GM19023 (cell line): ENCODE measurements around the gene SLC39A1.
"Not testable (repeated sequence)": the region's sequence is repeated elsewhere in the genome, so short reads cannot be mapped to it uniquely, and the experiment has no call there.

Experiments
- ATAC-seq: cut with Tn5 transposase; IDR thresholded peaks from one replicate; pipeline ENCODE4 v1.9.1; 2021; ENCODE audit warnings: mild to moderate bottlenecking, moderate library complexity; ENCODE audit not compliant: unreplicated experiment

Gene SLC39A1

DNA sequence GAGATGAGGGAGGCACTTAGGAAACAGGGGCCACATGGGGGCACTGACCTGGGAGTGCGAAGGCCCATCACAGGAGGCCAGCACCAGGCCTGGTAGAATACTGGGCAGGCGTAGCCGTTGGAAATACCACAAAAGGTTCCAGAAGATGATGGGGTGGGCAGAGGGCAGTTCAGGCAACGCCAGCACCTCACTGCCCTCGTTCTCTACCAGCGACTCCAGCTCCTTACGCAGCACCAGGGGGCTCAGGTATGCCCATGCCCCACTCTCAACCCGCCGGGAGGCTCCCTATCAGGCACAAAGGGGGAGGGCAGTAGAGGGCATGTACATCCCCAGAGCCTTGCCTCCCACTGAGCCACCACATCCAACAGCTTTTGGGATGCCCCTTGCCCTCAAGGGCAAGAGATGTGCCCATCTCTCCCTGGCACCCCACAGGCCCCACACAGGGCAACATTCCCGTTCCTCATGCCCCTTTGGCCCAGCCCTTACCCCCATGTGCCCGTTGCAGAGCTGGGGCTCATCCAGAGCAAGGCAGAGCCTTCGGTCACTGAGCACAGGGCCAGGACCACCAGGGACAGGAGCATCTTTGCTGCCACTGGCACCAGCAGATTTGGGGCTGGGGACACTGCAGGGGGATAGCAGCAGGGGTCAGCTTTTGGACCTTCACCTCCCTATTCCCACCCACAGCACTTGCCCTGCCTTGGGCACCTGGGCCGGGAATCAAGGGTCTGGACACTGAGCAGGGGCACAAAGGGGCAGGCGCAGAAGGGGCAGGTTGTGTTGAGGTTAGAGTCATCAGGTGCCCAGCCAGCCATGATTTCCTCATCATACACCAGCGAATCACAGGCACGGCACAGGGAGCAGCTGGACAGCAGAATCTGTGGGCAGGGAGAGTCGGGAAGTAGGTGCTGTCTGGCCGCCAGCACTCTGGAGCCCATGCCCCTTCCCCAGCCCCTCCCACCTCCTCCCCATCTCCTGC is 30.9 kb downstream of the SLC39A1 start:
- ATAC-seq = no peak

DNA sequence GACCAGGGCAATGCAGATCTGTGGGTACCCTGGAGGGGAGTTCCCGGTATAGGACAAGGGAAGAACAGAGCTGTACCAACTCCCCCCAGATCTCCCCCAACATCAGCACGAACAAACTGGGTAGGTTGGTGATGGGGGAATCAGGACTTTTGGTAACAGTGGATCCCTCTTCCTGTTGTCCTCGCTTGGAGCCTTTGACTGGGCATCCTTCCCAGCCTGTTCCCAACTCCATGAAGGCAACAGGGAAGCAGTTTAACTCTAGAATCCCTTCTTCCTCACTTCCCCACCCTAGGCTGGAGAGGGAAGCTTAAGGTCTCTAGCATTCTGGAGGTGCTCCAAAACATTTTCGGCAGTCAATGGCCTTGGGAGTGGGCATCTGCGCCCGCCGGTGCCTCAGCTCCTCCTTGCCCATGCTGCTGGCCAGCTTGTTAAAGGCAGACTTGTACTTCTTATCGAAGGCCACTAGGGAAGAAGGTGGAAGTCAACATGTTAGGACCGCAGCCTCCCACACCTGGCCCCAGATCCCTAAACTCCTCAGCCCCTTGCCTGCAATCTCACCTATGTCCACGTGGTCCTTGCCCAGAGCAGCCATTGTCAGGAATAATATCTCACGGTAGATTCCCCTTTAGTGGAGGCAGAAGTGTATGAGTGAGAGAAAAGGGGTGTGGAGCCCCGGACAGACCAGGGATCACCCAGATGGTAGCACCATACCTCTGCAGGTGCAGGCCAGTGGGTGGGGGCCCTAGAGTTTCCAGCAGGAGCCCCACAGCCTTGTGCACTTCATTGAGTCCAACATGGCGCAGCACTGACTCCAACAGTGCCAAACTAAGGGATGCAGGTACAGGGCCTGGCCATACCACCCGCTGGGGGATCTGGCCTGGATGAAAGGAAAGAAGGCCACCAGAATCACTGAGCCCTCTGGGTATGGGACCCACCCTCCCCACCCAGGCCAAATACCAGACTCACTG is 33.1 kb downstream of the SLC39A1 start:
- no peak for ATAC-seq

DNA sequence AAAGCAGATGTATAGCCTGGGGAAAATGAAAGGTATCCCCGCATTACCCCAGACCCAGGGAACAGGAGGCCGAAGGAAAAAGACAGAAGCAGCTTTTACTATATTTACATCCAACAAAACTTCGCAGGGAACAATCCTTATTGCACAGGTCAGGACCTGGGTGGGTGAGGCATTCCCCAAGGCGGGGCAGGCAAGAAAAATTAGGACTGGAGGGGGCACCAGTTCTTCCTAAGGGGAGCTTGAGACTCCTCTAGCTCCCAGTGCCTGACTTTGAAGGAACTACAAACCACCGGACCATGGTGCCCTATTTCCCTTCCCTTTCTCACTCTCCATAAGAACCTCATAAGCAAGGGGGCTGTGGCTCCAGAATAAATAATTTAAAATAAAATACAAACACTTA is 33.9 kb downstream of the SLC39A1 start:
- ATAC-seq = no peak

- ATAC-seq = no peak
Measured at GRCh38 chr1:153928791-153929341, 34.5 kb downstream of the SLC39A1 start.

- ATAC-seq = no peak
Measured at GRCh38 chr1:153928245-153928644, 35.1 kb downstream of the SLC39A1 start.

GRCh38 chr1:153926405-153926804 is 36.9 kb downstream of the SLC39A1 start:
- ATAC-seq = no peak

DNA sequence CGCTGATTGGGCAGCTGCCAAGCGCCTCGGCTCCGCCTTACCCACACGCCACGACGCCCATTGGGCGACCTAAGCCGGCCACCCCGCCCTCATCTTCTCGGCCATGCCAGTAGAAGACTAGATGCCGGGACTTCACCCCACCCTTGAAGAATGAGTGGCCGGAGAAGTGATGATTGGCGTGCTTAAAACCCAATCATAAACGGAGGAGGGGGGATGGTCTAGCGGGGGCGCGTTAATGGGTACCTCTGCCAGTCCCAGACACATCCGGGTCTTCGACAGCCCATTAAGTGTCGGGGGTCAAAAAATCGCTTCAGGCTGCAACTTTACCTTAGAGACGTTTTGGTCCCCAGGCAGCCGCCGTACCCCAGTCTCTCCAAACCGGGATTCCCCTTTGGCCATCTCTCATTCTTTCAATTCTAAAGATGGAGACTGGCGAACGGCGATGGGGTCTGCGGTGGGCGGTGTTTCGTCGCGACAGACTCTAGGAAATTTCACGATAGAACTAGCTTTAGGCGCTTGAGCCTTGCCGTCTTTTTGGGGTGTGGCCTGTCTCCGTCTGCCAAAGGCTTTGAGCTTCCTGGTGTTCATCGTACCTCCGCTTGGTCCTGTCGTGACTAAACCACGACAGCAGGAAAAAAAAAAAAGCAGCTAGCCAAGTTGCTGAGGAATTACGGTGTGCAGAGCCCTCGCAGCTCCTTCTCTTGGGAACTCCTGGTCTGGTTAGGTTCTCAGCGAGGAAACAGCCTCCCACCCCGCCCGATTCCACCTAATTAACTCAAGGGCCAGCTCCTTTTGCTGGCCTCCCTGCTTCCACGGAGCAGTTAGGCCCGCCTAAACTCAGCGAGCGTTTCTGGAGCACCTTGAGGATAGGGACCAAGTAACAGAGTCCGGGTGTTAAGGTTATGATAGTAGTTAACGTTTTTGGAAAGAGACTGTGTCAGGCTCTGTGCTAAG is 40.1 kb downstream of the SLC39A1 start, which contains the start of gene GATAD2B:
TSS of gene GATAD2B (minus strand) at position 1 of the 954 bp plus-strand sequence. CDS start 94,625 bp downstream, outside the sequence.
- ATAC-seq = peak; percentile 94

GRCh38 chr1:153922076-153922971 is 41.0 kb downstream of the SLC39A1 start:
- peak; percentile 1 for ATAC-seq

DNA sequence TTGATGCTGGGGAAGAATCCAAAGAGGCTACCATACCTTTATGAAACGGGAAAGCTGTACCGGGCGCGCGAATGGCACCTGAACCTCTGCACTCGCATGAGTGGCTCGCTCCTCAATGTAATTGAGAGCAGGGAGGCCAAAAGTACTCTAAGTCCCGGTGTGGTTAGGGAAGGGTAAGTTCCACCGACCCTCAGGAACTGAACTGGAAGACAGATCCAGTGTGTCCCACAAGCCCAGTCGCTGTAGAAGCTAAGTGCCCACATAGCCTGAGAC is 41.6 kb downstream of the SLC39A1 start:
- no peak for ATAC-seq

- no peak for ATAC-seq
Measured at GRCh38 chr1:153921080-153921802, 42.1 kb downstream of the SLC39A1 start.

GRCh38 chr1:153919876-153920852 is 43.2 kb downstream of the SLC39A1 start:
- no peak for ATAC-seq

DNA sequence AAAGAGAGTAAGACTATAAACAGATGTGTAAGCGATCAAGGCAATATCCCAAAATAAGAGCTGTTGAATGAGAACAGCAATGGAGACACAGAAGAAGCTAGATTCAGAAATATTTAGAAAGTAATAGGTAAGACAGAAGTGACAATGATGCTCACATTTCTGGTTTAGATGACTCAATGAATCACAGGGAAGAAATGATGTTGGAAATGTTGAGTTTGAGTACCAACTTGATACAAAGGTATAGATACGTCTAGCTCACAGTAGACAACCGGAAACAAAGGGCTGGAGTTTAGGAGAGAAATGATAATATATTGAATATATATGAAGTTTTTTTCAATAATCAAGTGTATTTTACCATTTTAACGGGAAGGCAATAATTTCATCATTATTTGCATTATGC is 47.0 kb downstream of the SLC39A1 start:
- no peak for ATAC-seq

- ATAC-seq = no peak
Measured at GRCh38 chr1:153912349-153912748, 51.0 kb downstream of the SLC39A1 start.

DNA sequence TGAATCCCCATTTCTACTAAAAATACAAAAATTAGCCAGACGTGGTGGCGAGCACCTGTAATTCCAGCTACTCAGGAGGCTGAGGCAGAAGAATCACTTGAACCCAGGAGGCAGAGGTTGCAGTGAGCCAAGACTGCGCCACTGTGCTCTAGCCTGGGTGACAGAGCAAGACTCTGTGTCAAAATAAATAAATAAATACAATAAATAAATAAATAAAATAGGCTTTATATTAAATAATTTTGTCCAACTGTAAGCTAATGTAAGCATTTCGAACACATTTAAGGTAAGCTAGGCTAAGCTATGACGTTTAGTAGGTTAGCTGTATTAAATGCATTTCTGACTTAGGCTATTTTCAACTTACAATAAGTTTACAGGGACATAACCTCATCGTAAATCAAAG is 52.8 kb downstream of the SLC39A1 start:
- not testable (repeated sequence) for ATAC-seq
